ENCODE measurements around the gene TRIM67. TPM values are rescaled to one million over a fixed set of nuclear protein-coding genes. Genes with fewer than 3 reads are reported as not detected.

The TRIM67 gene
- total RNA-seq, 1 donor from 2014 or later: not detected

DNA sequence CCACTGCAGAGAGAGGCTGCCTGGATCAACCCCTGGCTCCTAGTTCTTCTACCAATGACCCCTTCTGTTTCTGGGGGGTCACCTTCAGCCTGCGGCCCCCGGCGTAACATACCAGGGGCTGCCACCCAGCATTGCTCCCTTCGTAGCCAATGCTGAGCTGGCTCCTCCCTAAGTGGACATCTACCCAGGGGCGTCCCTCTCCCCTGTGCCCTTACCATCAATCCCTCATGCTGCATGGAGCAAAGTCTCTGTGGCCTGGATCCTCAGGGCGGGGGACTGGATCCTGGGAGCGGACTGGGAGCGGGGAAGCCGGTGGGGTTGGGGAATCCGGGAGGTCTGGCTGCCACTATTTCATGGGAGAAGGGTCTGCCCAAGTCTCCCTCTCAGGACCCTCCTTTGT lies 28.6 kb downstream of the TRIM67 start:
- intact Hi-C loops (cut with DNase I): no loop called here
- Histone ChIP-seq H3K27me3 (no peaks in the 10 kb centered on the region), H3K36me3 (no peaks in the 10 kb centered on the region)

DNA sequence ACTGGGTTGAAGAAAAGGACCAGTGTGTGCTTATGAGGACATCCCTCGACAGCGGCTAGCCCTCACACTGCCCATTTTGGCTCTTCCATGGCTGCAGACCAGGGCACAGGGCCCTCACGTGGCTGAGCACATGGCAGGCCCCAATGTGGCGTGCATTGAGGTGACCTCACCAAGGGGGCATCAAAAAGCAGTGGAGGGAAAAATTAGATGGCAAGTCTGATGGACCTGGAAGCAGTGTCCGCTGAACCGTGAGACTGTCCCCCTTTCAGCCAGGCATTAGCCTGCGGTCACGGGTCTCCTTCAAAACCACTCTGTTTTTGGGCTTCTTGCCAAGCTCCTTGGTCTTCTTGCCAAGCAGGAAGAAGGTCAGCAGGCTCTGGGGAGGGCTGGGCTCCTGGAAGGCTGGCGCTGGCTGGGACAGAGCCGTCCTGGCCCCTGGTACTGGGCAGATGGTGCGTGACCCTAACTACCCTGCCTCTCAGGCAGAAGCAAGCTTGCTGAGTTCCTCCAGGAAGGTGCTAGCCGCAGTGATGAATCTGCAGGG lies 30.8 kb downstream of the TRIM67 start:
- TF ChIP-seq, protein P1, sequence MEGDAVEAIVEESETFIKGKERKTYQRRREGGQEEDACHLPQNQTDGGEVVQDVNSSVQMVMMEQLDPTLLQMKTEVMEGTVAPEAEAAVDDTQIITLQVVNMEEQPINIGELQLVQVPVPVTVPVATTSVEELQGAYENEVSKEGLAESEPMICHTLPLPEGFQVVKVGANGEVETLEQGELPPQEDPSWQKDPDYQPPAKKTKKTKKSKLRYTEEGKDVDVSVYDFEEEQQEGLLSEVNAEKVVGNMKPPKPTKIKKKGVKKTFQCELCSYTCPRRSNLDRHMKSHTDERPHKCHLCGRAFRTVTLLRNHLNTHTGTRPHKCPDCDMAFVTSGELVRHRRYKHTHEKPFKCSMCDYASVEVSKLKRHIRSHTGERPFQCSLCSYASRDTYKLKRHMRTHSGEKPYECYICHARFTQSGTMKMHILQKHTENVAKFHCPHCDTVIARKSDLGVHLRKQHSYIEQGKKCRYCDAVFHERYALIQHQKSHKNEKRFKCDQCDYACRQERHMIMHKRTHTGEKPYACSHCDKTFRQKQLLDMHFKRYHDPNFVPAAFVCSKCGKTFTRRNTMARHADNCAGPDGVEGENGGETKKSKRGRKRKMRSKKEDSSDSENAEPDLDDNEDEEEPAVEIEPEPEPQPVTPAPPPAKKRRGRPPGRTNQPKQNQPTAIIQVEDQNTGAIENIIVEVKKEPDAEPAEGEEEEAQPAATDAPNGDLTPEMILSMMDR (IDR thresholded peaks at IDR 0.05): no peak
- no peaks in the 10 kb centered on the region for H3K9me3 ChIP-seq
- H3K27ac ChIP-seq: no peak overlapping the region
- H3K4me3 ChIP-seq: no peak overlapping the region
- H3K4me1 ChIP-seq: no peaks in the 10 kb centered on the region
- no peaks in the 10 kb centered on the region for H3K27me3 ChIP-seq
- intact Hi-C loops (cut with DNase I): no loop called here
- DNase-seq (ENCODE audit: low spot score in 2 of 2): no peak
- no peaks in the 10 kb centered on the region for H3K36me3 ChIP-seq

More for the DNA sequence above, 28.6 kb downstream of the TRIM67 start:
- TF ChIP-seq, protein P1 (IDR thresholded peaks at IDR 0.05): no peak
- H3K4me1 ChIP-seq: no peaks in the 10 kb centered on the region
- no peak overlapping the region for H3K4me3 ChIP-seq
- no peak for DNase-seq (ENCODE audit: low spot score in 2 of 2)
- no peak overlapping the region for H3K27ac ChIP-seq
- H3K9me3 ChIP-seq: no peaks in the 10 kb centered on the region

DNA sequence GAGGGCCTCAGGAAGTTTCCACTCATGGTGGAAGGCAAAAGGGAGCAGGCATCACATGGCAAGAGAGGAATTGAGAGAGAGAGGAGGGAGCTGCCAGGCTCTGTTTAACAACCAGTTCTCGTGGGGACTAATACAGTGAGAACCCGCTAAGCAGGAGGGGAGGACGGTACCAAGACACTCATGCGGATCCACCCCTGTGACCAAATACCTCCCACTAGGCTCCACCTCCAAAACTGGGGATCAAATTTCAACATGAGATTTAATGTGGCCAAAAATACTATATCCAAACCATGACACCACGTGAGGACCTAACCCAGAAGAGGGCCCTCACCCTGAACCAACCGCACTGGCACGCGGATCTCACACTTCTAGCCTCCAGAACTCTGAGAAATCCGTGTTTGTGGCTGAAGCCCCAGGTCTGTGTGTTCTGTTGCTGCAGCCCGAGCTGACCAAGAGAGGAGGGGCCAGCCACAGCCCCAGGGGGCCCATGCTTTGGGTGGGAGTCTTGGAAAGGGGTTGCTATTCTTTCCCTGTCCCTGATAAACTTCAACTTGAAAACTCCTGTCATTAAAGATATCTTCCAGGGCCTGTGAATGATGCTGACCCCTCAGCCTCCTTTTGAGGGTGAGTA lies 32.0 kb downstream of the TRIM67 start:
- no peaks in the 10 kb centered on the region for H3K36me3 ChIP-seq
- H3K27me3 ChIP-seq: no peaks in the 10 kb centered on the region
- DNase-seq (ENCODE audit: low spot score in 2 of 2): no peak
- no peaks in the 10 kb centered on the region for H3K9me3 ChIP-seq
- intact Hi-C loops (cut with DNase I): no loop called here
- H3K4me1 ChIP-seq: no peaks in the 10 kb centered on the region
- TF ChIP-seq, protein P1 (IDR thresholded peaks at IDR 0.05): no peak
- no peak overlapping the region for H3K27ac ChIP-seq
- H3K4me3 ChIP-seq: no peak overlapping the region

DNA sequence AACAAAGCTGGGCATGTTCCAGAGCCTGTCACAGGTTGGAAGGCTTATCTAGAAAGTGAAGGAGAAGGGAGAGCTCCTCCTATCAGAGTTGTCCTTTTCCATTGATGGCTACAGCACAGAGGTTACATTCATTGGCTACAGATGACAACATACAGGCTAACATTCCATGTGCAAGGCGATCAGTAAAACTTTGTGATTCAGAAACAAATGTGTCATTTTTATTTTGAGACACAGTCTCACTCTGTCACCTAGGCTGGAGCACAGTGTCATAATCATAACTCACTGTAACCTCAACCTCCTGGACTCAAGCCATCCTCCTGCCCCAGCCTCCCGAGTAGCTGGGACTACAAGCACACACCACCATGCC lies 32.6 kb downstream of the TRIM67 start:
- no peak for DNase-seq (ENCODE audit: low spot score in 2 of 2)
- H3K27me3 ChIP-seq: no peaks in the 10 kb centered on the region
- H3K27ac ChIP-seq: no peak overlapping the region
- intact Hi-C loops (cut with DNase I): no loop called here
- H3K36me3 ChIP-seq: no peaks in the 10 kb centered on the region
- H3K9me3 ChIP-seq: no peaks in the 10 kb centered on the region
- TF ChIP-seq, protein P1 (IDR thresholded peaks at IDR 0.05): no peak
- H3K4me3 ChIP-seq: no peak overlapping the region
- H3K4me1 ChIP-seq: no peaks in the 10 kb centered on the region

- intact Hi-C loops (cut with DNase I): no loop called here
- H3K4me3 ChIP-seq: no peak overlapping the region
- TF ChIP-seq, protein P1 (IDR thresholded peaks at IDR 0.05): no peak
- H3K27ac ChIP-seq: no peak overlapping the region
- no peaks in the 10 kb centered on the region for H3K4me1 ChIP-seq
- no peaks in the 10 kb centered on the region for H3K27me3 ChIP-seq
- H3K36me3 ChIP-seq: no peaks in the 10 kb centered on the region
- no peak for DNase-seq (ENCODE audit: low spot score in 2 of 2)
- no peaks in the 10 kb centered on the region for H3K9me3 ChIP-seq
Measured at GRCh38 chr1:231194843-231195516, 33.1 kb downstream of the TRIM67 start.
